SK-N-SH treated with all-trans-retinoic acid at 6 μM for 48 hours (cell line): ENCODE measurements around the gene BATF3.

ENCODE experiments used
- ATAC-seq: fragments of 200-7000 bp; cut with Tn5 transposase; 3 replicates; pipeline ENCODE4 v1.9.1; 2020; ENCODE audit warnings: mild to moderate bottlenecking, moderate library complexity
- ARNTL ChIP-seq: fragments of 450-650 bp; formaldehyde crosslinking; IDR thresholded peaks from 2 replicates; pipeline ENCODE4 v1.5.0; 2020; ENCODE audit warnings: low read depth, mild to moderate bottlenecking, moderate library complexity, borderline replicate concordance
- BACH2 ChIP-seq: fragments of 250-450 bp; sonication (Bioruptor Pico); IDR thresholded peaks from 2 replicates; pipeline ENCODE4 v1.9.0; 2021; ENCODE audit warnings: mild to moderate bottlenecking, borderline replicate concordance
- CSDC2 ChIP-seq: fragments of 250-450 bp; sonication (Bioruptor Pico); IDR thresholded peaks from 2 replicates; pipeline ENCODE4 v1.5.0; 2020; ENCODE audit warnings: mild to moderate bottlenecking, moderate library complexity
- CSRNP3 ChIP-seq: fragments of 250-450 bp; sonication (Bioruptor Pico); IDR thresholded peaks from 2 replicates; pipeline ENCODE4 v1.5.1; 2021; ENCODE audit warnings: mild to moderate bottlenecking, moderate library complexity
- ESRRG ChIP-seq: fragments of 250-450 bp; sonication (Bioruptor Pico); IDR thresholded peaks from 2 replicates; pipeline ENCODE4 v1.6.1; 2021; ENCODE audit warnings: mild to moderate bottlenecking
- GLIS3 ChIP-seq: fragments of 250-450 bp; sonication (Bioruptor Pico); IDR thresholded peaks from 2 replicates; pipeline ENCODE4 v1.5.0; 2020; ENCODE audit warnings: mild to moderate bottlenecking, moderate library complexity
- ISL1 ChIP-seq: fragments of 250-450 bp; sonication (Bioruptor Pico); IDR thresholded peaks from 2 replicates; pipeline ENCODE4 v2.1.2; 2022; ENCODE audit warnings: mild to moderate bottlenecking, moderate library complexity
- OSR1 ChIP-seq: fragments of 250-450 bp; sonication (Bioruptor Pico); IDR thresholded peaks from 2 replicates; pipeline ENCODE4 v1.8.0; 2022; ENCODE audit warnings: moderate library complexity, mild to moderate bottlenecking, inconsistent platforms
- PATZ1 ChIP-seq: fragments of 250-450 bp; sonication (Bioruptor Pico); IDR thresholded peaks from 2 replicates; pipeline ENCODE4 v1.8.0; 2020; ENCODE audit warnings: mild to moderate bottlenecking, moderate library complexity, borderline replicate concordance
- PPARA ChIP-seq: fragments of 250-450 bp; sonication (Bioruptor Pico); IDR thresholded peaks from 2 replicates; pipeline ENCODE4 v1.5.0; 2020; ENCODE audit warnings: mild to moderate bottlenecking, borderline replicate concordance
- RARB ChIP-seq: fragments of 250-450 bp; sonication (Bioruptor Pico); IDR thresholded peaks from 2 replicates; pipeline ENCODE4 v1.8.0; 2021; ENCODE audit warnings: mild to moderate bottlenecking, moderate library complexity
- TCF4 ChIP-seq: fragments of 250-450 bp; sonication (Bioruptor Pico); IDR thresholded peaks from 2 replicates; pipeline ENCODE4 v1.8.0; 2021; ENCODE audit warnings: mild to moderate bottlenecking, moderate library complexity, borderline replicate concordance
- ZC3H10 ChIP-seq: fragments of 250-450 bp; sonication (Bioruptor Pico); IDR thresholded peaks from 2 replicates; pipeline ENCODE4 v1.5.1; 2021; ENCODE audit warnings: mild to moderate bottlenecking, moderate library complexity
- ZFP3 ChIP-seq: fragments of 250-450 bp; sonication (Bioruptor Pico); IDR thresholded peaks from 2 replicates; pipeline ENCODE4 v1.5.0; 2020; ENCODE audit warnings: mild to moderate bottlenecking, moderate library complexity
- ZFP30 ChIP-seq: fragments of 450-650 bp; formaldehyde crosslinking; IDR thresholded peaks from 2 replicates; pipeline ENCODE4 v1.5.0; 2022; ENCODE audit warnings: mild to moderate bottlenecking, moderate library complexity
- ZNF70 ChIP-seq: fragments of 450-650 bp; formaldehyde crosslinking; IDR thresholded peaks from 2 replicates; pipeline ENCODE4 v1.5.0; 2020; ENCODE audit warnings: mild to moderate bottlenecking, moderate library complexity
- ZNF8 ChIP-seq: fragments of 450-650 bp; formaldehyde crosslinking; IDR thresholded peaks from 2 replicates; pipeline ENCODE4 v1.5.0; 2020; ENCODE audit warnings: mild to moderate bottlenecking, moderate library complexity
- TF ChIP-seq, protein P1 (sequence below): fragments of 250-450 bp; sonication (Bioruptor Pico); IDR thresholded peaks from 2 replicates; pipeline ENCODE4 v1.8.0; 2021; ENCODE audit warnings: low read depth, mild to moderate bottlenecking, moderate library complexity, borderline replicate concordance
- TF ChIP-seq, protein P2 (sequence below): fragments of 250-450 bp; sonication (Bioruptor Pico); IDR thresholded peaks from 2 replicates; pipeline ENCODE4 v1.5.1; 2020; ENCODE audit warnings: low read depth, mild to moderate bottlenecking, moderate library complexity
- TF ChIP-seq, protein P3 (sequence below): fragments of 250-450 bp; sonication (Bioruptor Pico); IDR thresholded peaks from 2 replicates; pipeline ENCODE4 v1.5.0; 2020; ENCODE audit warnings: mild to moderate bottlenecking, moderate library complexity

The BATF3 gene

DNA sequence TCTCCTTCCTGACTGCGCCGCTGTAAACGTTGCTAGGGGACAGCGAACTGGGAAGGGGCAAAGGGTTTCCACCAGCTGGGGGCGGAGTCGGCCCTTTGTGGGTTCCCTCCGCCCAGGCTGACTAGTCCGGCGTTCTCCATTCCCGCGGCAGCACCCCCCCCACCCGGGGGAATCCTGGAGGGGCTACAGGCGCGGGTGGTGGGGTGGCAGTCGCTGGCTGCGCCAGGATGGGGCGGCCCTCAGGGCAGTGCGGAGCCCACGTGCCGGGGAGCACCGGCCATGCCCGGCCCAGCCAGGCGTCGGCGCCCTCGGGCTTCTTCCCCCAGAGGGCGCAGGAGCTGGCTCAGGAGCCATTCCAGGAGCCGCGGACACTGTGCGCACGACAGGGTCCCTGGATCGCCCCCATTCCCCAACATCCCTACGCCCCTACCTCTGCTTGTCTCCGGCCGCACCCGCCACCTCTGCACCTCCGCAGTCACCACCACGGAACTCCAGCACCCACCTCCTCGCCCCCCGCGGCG, 476 bp downstream of the BATF3 start:
- TF ChIP-seq, protein P1, sequence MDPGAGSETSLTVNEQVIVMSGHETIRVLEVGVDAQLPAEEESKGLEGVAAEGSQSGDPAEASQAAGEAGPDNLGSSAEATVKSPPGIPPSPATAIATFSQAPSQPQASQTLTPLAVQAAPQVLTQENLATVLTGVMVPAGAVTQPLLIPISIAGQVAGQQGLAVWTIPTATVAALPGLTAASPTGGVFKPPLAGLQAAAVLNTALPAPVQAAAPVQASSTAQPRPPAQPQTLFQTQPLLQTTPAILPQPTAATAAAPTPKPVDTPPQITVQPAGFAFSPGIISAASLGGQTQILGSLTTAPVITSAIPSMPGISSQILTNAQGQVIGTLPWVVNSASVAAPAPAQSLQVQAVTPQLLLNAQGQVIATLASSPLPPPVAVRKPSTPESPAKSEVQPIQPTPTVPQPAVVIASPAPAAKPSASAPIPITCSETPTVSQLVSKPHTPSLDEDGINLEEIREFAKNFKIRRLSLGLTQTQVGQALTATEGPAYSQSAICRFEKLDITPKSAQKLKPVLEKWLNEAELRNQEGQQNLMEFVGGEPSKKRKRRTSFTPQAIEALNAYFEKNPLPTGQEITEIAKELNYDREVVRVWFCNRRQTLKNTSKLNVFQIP, result no peak
- no peak for TF ChIP-seq ZNF8 (CRISPR knock-in tag)
- no peak for TF ChIP-seq CSRNP3 (CRISPR knock-in tag)
- TF ChIP-seq, protein P2, sequence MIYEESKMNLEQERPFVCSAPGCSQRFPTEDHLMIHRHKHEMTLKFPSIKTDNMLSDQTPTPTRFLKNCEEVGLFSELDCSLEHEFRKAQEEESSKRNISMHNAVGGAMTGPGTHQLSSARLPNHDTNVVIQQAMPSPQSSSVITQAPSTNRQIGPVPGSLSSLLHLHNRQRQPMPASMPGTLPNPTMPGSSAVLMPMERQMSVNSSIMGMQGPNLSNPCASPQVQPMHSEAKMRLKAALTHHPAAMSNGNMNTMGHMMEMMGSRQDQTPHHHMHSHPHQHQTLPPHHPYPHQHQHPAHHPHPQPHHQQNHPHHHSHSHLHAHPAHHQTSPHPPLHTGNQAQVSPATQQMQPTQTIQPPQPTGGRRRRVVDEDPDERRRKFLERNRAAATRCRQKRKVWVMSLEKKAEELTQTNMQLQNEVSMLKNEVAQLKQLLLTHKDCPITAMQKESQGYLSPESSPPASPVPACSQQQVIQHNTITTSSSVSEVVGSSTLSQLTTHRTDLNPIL (CRISPR knock-in tag), result no peak
- TF ChIP-seq CSDC2 (CRISPR knock-in tag), result no peak
- TF ChIP-seq ZNF70 (CRISPR knock-in tag), result no peak
- no peak for TF ChIP-seq ARNTL (CRISPR knock-in tag)
- TF ChIP-seq ISL1, result no peak
- no peak for TF ChIP-seq GLIS3 (CRISPR knock-in tag)
- no peak for TF ChIP-seq RARB (CRISPR knock-in tag)
- TF ChIP-seq ZFP30 (CRISPR knock-in tag), result no peak
- TF ChIP-seq ZFP3 (CRISPR knock-in tag), result no peak
- no peak for TF ChIP-seq ESRRG (CRISPR knock-in tag)
- TF ChIP-seq BACH2 (CRISPR knock-in tag), result no peak
- no peak for TF ChIP-seq PPARA (CRISPR knock-in tag)
- no peak for TF ChIP-seq TCF4 (CRISPR knock-in tag)
- ATAC-seq, result peak; percentile 54

DNA sequence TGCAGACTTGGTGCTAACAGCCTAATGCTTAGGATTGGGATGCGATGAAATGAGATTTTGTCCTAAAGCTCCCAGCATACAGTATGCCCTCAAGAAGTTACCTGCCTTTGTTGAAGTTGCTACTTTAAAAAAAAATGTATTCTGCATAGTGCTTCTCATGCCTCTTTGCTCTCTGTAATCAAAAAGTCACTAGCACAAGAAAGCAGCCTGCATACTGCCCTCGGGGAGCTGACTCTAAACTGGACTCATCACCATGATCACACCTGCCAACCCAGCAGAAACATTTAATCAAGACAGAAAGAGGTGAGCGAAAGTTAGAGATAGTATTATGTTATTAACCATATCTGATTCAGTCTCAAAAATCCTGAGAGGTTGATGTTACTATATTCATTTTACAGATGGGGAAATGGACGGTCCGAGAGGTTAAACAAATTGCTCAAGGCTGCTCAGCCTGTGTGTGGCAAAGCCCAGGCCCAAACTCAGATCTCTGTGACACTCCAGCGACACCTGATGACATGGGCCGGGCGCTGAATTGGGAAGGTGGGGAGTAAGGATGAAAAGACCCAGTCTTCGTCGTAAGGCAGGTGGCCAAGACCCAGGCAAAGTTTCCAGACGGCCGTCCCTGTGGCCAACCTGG, 1.1 kb downstream of the BATF3 start:
- no peak for ATAC-seq
- TF ChIP-seq, protein P1, result no peak
- TF ChIP-seq GLIS3 (CRISPR knock-in tag), result no peak
- TF ChIP-seq PATZ1 (CRISPR knock-in tag), result no peak
- no peak for TF ChIP-seq BACH2 (CRISPR knock-in tag)

GRCh38 chr1:212696721-212697331, 2.8 kb downstream of the BATF3 start:
- ATAC-seq, result no peak
- TF ChIP-seq RARB (CRISPR knock-in tag) (no peak), ISL1 (no peak), ZC3H10 (CRISPR knock-in tag) (no peak), ZFP3 (CRISPR knock-in tag) (no peak), OSR1 (CRISPR knock-in tag) (no peak), CSRNP3 (CRISPR knock-in tag) (no peak), BACH2 (CRISPR knock-in tag) (no peak), ZNF8 (CRISPR knock-in tag) (no peak), CSDC2 (CRISPR knock-in tag) (no peak)
- TF ChIP-seq, protein P1, result no peak
- TF ChIP-seq, protein P3, sequence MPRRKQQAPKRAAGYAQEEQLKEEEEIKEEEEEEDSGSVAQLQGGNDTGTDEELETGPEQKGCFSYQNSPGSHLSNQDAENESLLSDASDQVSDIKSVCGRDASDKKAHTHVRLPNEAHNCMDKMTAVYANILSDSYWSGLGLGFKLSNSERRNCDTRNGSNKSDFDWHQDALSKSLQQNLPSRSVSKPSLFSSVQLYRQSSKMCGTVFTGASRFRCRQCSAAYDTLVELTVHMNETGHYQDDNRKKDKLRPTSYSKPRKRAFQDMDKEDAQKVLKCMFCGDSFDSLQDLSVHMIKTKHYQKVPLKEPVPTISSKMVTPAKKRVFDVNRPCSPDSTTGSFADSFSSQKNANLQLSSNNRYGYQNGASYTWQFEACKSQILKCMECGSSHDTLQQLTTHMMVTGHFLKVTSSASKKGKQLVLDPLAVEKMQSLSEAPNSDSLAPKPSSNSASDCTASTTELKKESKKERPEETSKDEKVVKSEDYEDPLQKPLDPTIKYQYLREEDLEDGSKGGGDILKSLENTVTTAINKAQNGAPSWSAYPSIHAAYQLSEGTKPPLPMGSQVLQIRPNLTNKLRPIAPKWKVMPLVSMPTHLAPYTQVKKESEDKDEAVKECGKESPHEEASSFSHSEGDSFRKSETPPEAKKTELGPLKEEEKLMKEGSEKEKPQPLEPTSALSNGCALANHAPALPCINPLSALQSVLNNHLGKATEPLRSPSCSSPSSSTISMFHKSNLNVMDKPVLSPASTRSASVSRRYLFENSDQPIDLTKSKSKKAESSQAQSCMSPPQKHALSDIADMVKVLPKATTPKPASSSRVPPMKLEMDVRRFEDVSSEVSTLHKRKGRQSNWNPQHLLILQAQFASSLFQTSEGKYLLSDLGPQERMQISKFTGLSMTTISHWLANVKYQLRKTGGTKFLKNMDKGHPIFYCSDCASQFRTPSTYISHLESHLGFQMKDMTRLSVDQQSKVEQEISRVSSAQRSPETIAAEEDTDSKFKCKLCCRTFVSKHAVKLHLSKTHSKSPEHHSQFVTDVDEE (CRISPR knock-in tag), result no peak
- TF ChIP-seq, protein P2 (CRISPR knock-in tag), result no peak
